Panc1 (cell line): ENCODE data around the gene MRPL20. TPM values are rescaled to one million over a fixed set of nuclear protein-coding genes. Genes with fewer than 3 reads are reported as not detected.

Experiments
- ATAC-seq: fragments of 200-7000 bp; cut with Tn5 transposase; 2 replicates; pipeline ENCODE4 v1.9.1; 2020; ENCODE audit warnings: mild to moderate bottlenecking, moderate library complexity
- BruUV-seq: library from RNA; stranded (reverse); fragments of 400-500 nt; replicated peaks from 2 replicates; lab custom pipeline; 2021; lab: Mats Ljungman, UMichigan
- CTCF ChIA-PET: fragments of 300-600 bp; sonication (Branson Sonifier 250); formaldehyde crosslinking; loops from one replicate; lab custom pipeline; 2022; ENCODE audit warnings: antibody characterized with exemption; lab: Charles Lee
- POLR2A ChIA-PET: fragments of 300-600 bp; sonication (Branson Sonifier 250); formaldehyde crosslinking; loops from one replicate; lab custom pipeline; 2022; ENCODE audit warnings: antibody characterized with exemption; lab: Charles Lee
- DNase-seq: peaks from one replicate; pipeline ENCODE4 v3.0.0-alpha.2; 2010; ENCODE audit warnings: low read depth, low spot score
- H3K27ac ChIP-seq: 2 replicates; pipeline ENCODE4 v1.5.1; 2011; ENCODE audit warnings: mild to moderate bottlenecking, low read length, inconsistent platforms
- H3K27me3 ChIP-seq: fragments of 200-500 bp; sonication (Bioruptor generic); 2 replicates; pipeline ENCODE4 v1.6.0; 2014; ENCODE audit warnings: low read length, inconsistent platforms; ENCODE audit not compliant: control insufficient read depth, insufficient read depth
- H3K36me3 ChIP-seq: fragments of 200-500 bp; sonication (Bioruptor generic); 2 replicates; pipeline ENCODE4 v1.5.1; 2014; ENCODE audit warnings: inconsistent platforms, mild to moderate bottlenecking, low read length, moderate library complexity; ENCODE audit not compliant: control insufficient read depth, insufficient read depth
- H3K4me1 ChIP-seq: 2 replicates; pipeline ENCODE4 v1.5.1; 2011; ENCODE audit warnings: inconsistent platforms, mild to moderate bottlenecking, low read length, moderate library complexity; ENCODE audit not compliant: control insufficient read depth, insufficient read depth
- H3K4me3 ChIP-seq, 2 experiments: 2 replicates each; pipeline ENCODE4 v1.5.1; 2011 to 2012; ENCODE audit warnings: low read depth in 2 of 2, low read length in 2 of 2, mild to moderate bottlenecking in 2 of 2, inconsistent platforms in 1 of 2, moderate library complexity in 1 of 2
- H3K9me3 ChIP-seq: fragments of 200-500 bp; sonication (Bioruptor generic); 2 replicates; pipeline ENCODE4 v1.5.1; 2014; ENCODE audit warnings: low read depth, mild to moderate bottlenecking, inconsistent platforms, low read length, moderate library complexity; ENCODE audit not compliant: control insufficient read depth, insufficient read depth
- CTCF ChIP-seq: fragments of 450-650 bp; IDR thresholded peaks from 2 replicates; pipeline ENCODE4 v1.5.1; 2017; ENCODE audit warnings: mild to moderate bottlenecking
- POLR2AphosphoS5 ChIP-seq: IDR thresholded peaks from 2 replicates; pipeline ENCODE4 v1.6.1; 2012; ENCODE audit warnings: mild to moderate bottlenecking, low read depth, low read length, moderate library complexity
- REST ChIP-seq, 2 experiments: IDR thresholded peaks; 2 replicates each; pipeline ENCODE4 v1.6.1; 2011 to 2012; ENCODE audit warnings: low read depth in 2 of 2, control low read depth in 1 of 2, low read length in 1 of 2, mild to moderate bottlenecking in 1 of 2, moderate library complexity in 1 of 2; ENCODE audit not compliant: insufficient read depth in 1 of 2
- SIN3A ChIP-seq: IDR thresholded peaks from 2 replicates; pipeline ENCODE4 v1.6.1; 2012; ENCODE audit warnings: low read depth, mild to moderate bottlenecking, low read length, moderate library complexity, borderline replicate concordance; ENCODE audit not compliant: insufficient read depth
- TCF7L2 ChIP-seq: IDR thresholded peaks from 2 replicates; pipeline ENCODE4 v1.6.1; 2011; ENCODE audit warnings: mild to moderate bottlenecking, low read depth, low read length, inconsistent platforms
- in situ Hi-C: cut with HindIII; loops from 2 replicates; pipeline ENCODE4 v1.10.0; 2016; ENCODE audit warnings: low sequenced_read_pairs, low pct_unique_long_range_greater_than_20kb
- intact Hi-C: fragments of 100-400 bp; cut with micrococcal nuclease; formaldehyde crosslinking; loops from one replicate; pipeline ENCODE4 v1.10.0; 2022; ENCODE audit not compliant: unreplicated experiment
- total RNA-seq: library from RNA; stranded (reverse); gene quantifications from one replicate; pipeline ENCODE4 v1.2.1, GENCODE V29; 2021; ENCODE audit not compliant: unreplicated experiment

The MRPL20 gene
- total RNA-seq, 1 experiment from 2014 or later = 196 TPM

- H3K36me3 ChIP-seq = no peaks in the 10 kb centered on the region
- TSS peak; percentile 76 for BruUV-seq
- DNase-seq = no peak
- H3K4me1 ChIP-seq = peaks cover 12% of the 10 kb centered on the region
- intact Hi-C loops (no loop called here), in situ Hi-C loops (no loop called here)
- no peak for ATAC-seq
- TF ChIP-seq POLR2AphosphoS5 = no peak
- TF ChIP-seq REST (IDR thresholded peaks at IDR 0.05; ENCODE audit: insufficient read depth in 1 of 2, low read depth in 2 of 2, low read length in 1 of 2) = no peak
- TF ChIP-seq CTCF = no peak
- no peak for TF ChIP-seq SIN3A
- TF ChIP-seq TCF7L2 = no peak
- no peaks in the 10 kb centered on the region for H3K9me3 ChIP-seq
- CTCF ChIA-PET = no interaction called here
- no peak overlapping the region for H3K27ac ChIP-seq
- no peaks in the 10 kb centered on the region for H3K27me3 ChIP-seq
- POLR2A ChIA-PET = no interaction called here
- H3K4me3 ChIP-seq = no peak overlapping the region
Observed at GRCh38 chr1:1365875-1366698, 41.0 kb downstream of the MRPL20 start.

- no TSS peak for BruUV-seq
- no peaks in the 10 kb centered on the region for H3K9me3 ChIP-seq
- in situ Hi-C loops (no loop called here), intact Hi-C loops (no loop called here)
- no peaks in the 10 kb centered on the region for H3K27me3 ChIP-seq
- H3K36me3 ChIP-seq = no peaks in the 10 kb centered on the region
- no peak overlapping the region for H3K4me3 ChIP-seq
- POLR2A ChIA-PET = no interaction called here
- TF ChIP-seq CTCF (no peak), TCF7L2 (no peak), REST (IDR thresholded peaks at IDR 0.05; ENCODE audit: insufficient read depth in 1 of 2, low read depth in 2 of 2, low read length in 1 of 2) (no peak), SIN3A (no peak)
- no peak for DNase-seq
- H3K27ac ChIP-seq = no peak overlapping the region
- no peak for ATAC-seq
- peaks cover 30% of the 10 kb centered on the region for H3K4me1 ChIP-seq
- CTCF ChIA-PET = no interaction called here
Observed at GRCh38 chr1:1364266-1364665, 42.8 kb downstream of the MRPL20 start.
